Caco-2 (cell line): ENCODE results near the gene SPG11. TPM values are rescaled to one million over a fixed set of nuclear protein-coding genes. Genes with fewer than 3 reads are reported as not detected.
A peak's percentile ranks its signal among the peaks of the same experiment; 100 is the strongest.

Source experiments
- BruUV-seq: library from RNA; stranded (reverse); fragments of 400-500 nt; replicated peaks from 2 replicates; lab custom pipeline; 2021; lab: Mats Ljungman, UMichigan
- CTCF ChIA-PET: fragments of 300-600 bp; sonication (Branson Sonifier 250); formaldehyde crosslinking; loops from one replicate; lab custom pipeline; 2022; ENCODE audit warnings: antibody characterized with exemption; lab: Charles Lee
- POLR2A ChIA-PET: fragments of 300-600 bp; sonication (Branson Sonifier 250); formaldehyde crosslinking; loops from one replicate; lab custom pipeline; 2022; ENCODE audit warnings: antibody characterized with exemption; lab: Charles Lee
- DNase-seq, 2 experiments: peaks; one replicate each; pipeline versions ENCODE4 v3.0.0 to v3.0.0-alpha.2; 2020 to 2022
- H3K27me3 ChIP-seq: replicated peaks from 2 replicates; pipeline ENCODE4 v1.6.0; 2011; ENCODE audit warnings: low read length; ENCODE audit not compliant: control insufficient read depth, insufficient read depth
- H3K36me3 ChIP-seq: 2 replicates; pipeline ENCODE4 v1.5.1; 2011; ENCODE audit warnings: low read length; ENCODE audit not compliant: control insufficient read depth, insufficient read depth
- H3K4me1 ChIP-seq: fragments of 250-450 bp; sonication (Bioruptor Pico); 2 replicates; pipeline ENCODE4 v1.5.1; 2020; ENCODE audit warnings: mild to moderate bottlenecking
- H3K4me3 ChIP-seq: 2 replicates; pipeline ENCODE4 v1.5.1; 2011; ENCODE audit warnings: low read depth, mild to moderate bottlenecking, control low read depth, low read length
- H3K9me3 ChIP-seq: fragments of 250-450 bp; sonication (Bioruptor Pico); 2 replicates; pipeline ENCODE4 v1.5.1; 2020; ENCODE audit warnings: mild to moderate bottlenecking, moderate library complexity
- H3K27ac Mint-ChIP-seq: one replicate; pipeline ENCODE4 v1.8.0; 2022; ENCODE audit warnings: mixed read lengths; ENCODE audit not compliant: unreplicated experiment
- H3K27me3 Mint-ChIP-seq: one replicate; pipeline ENCODE4 v1.8.0; 2022; ENCODE audit warnings: mixed read lengths; ENCODE audit not compliant: insufficient read depth, unreplicated experiment
- H3K36me3 Mint-ChIP-seq: one replicate; pipeline ENCODE4 v1.8.0; 2022; ENCODE audit warnings: mild to moderate bottlenecking, mixed read lengths; ENCODE audit not compliant: insufficient read depth, unreplicated experiment
- H3K4me1 Mint-ChIP-seq: one replicate; pipeline ENCODE4 v1.8.0; 2022; ENCODE audit warnings: low read depth, mixed read lengths; ENCODE audit not compliant: unreplicated experiment
- H3K4me3 Mint-ChIP-seq: one replicate; pipeline ENCODE4 v1.8.0; 2022; ENCODE audit warnings: mild to moderate bottlenecking, moderate library complexity, mixed read lengths; ENCODE audit not compliant: unreplicated experiment
- H3K9me3 Mint-ChIP-seq: one replicate; pipeline ENCODE4 v1.8.0; 2022; ENCODE audit warnings: mixed read lengths; ENCODE audit not compliant: unreplicated experiment
- intact Hi-C: fragments of 100-400 bp; cut with micrococcal nuclease; formaldehyde crosslinking; loops from one replicate; pipeline ENCODE4 v1.10.0; 2022; ENCODE audit not compliant: unreplicated experiment
- total RNA-seq: library from RNA; stranded (reverse); gene quantifications from 2 replicates; pipeline ENCODE4 v1.2.3, GENCODE V29; 2022
- TF ChIP-seq, protein P1 (sequence below), 2 experiments: fragments of 200-600 bp in 1 of 2; IDR thresholded peaks; 1 replicate in 1 of 2; 2 replicates in 1 of 2; pipeline versions ENCODE4 v1.5.1 to v1.8.0; 2011 to 2022; ENCODE audit warnings: antibody characterized with exemption in 1 of 2, control low read depth in 1 of 2, inconsistent platforms in 1 of 2, low read depth in 1 of 2, low read length in 1 of 2, mild to moderate bottlenecking in 1 of 2, moderate library complexity in 1 of 2; ENCODE audit not compliant: insufficient read depth in 1 of 2, severe bottlenecking in 1 of 2, unreplicated experiment in 1 of 2

Gene SPG11
- total RNA-seq, 1 experiment from 2014 or later, result 43.3 TPM

DNA sequence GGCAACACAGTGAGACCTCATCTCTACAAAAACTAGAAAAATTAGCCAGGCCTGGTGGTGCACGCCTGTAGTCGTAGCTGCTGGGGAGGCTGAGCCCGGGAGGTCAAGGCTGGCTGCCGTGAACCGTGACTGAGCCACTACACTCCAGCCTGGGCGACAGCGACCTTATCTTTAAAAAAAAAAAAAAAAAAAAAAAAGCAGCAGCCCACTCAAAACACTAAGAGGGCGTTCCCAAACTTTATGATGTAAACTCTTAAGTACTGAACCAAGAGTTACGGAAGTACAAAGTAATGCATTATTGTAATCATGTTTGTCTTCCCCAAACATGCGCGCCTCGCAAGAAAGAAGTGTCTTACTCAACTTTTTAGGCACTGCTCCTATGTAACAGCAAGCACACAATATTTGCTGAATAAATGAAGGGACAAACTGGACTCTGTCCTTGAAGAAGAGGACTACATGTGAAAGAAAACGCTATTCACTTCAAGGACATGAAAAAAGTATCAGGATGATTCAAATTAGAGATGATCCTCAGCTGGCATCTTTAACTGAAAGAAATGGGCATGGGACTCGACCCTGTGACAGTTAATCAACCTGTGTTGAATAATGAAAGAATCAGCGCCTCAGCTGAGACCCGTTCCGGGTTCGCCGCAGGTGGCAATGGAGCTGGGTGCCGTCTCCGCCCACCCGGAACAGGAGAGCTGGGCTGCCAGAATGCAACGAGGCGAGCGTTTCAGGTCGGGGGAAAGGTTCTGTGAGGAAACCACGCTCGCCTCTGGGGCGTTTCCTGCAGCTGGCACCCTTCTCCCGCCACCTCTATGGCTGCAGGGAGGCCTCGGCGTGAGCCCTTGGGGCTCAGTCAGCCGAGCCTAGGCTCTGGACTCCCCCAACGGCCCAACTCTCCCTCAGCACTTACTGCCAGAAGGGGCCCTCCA lies 718 bp downstream of the SPG11 start:
- peaks cover 22% of the 10 kb centered on the region for H3K36me3 Mint-ChIP-seq
- peak; percentile 76 to 80 for DNase-seq
- Histone ChIP-seq H3K27me3 (no peaks in the 10 kb centered on the region), H3K36me3 (no peaks in the 10 kb centered on the region), H3K9me3 (no peaks in the 10 kb centered on the region), H3K4me3 (peak overlapping the region; percentile 62), H3K4me1 (peaks cover 6% of the 10 kb centered on the region)
- peak overlapping the region; percentile 46 for H3K27ac Mint-ChIP-seq
- peaks cover 6% of the 10 kb centered on the region for H3K4me1 Mint-ChIP-seq
- TF ChIP-seq, protein P1, sequence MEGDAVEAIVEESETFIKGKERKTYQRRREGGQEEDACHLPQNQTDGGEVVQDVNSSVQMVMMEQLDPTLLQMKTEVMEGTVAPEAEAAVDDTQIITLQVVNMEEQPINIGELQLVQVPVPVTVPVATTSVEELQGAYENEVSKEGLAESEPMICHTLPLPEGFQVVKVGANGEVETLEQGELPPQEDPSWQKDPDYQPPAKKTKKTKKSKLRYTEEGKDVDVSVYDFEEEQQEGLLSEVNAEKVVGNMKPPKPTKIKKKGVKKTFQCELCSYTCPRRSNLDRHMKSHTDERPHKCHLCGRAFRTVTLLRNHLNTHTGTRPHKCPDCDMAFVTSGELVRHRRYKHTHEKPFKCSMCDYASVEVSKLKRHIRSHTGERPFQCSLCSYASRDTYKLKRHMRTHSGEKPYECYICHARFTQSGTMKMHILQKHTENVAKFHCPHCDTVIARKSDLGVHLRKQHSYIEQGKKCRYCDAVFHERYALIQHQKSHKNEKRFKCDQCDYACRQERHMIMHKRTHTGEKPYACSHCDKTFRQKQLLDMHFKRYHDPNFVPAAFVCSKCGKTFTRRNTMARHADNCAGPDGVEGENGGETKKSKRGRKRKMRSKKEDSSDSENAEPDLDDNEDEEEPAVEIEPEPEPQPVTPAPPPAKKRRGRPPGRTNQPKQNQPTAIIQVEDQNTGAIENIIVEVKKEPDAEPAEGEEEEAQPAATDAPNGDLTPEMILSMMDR (IDR thresholded peaks at IDR 0.05; ENCODE audit: insufficient read depth in 1 of 2, low read depth in 1 of 2, low read length in 1 of 2, severe bottlenecking in 1 of 2, unreplicated experiment in 1 of 2), result no peak
- intact Hi-C loops, result loop anchor here (1.0 to 2.0 kb wide), 4 partner anchors 49 to 84 kb away; partner anchors contain the start of genes B2M and PATL2
- ChIA-PET CTCF (interaction anchor here (0.5 to 2.0 kb wide), 12 partner anchors 20 to 218 kb away, joined by 3 to 58 read pairs (median 4); partner anchors contain the start of genes B2M, PATL2 and TRIM69), POLR2A (interaction anchor here (0.6 to 2.3 kb wide), 7 partner anchors 20 to 126 kb away, joined by 3 to 28 read pairs (median 7); partner anchors contain the start of genes B2M, EIF3J, PATL2 and TRIM69)
- H3K27me3 Mint-ChIP-seq, result no peaks in the 10 kb centered on the region
- H3K4me3 Mint-ChIP-seq, result peak overlapping the region; percentile 92
- H3K9me3 Mint-ChIP-seq, result no peaks in the 10 kb centered on the region
- TSS peak; percentile 64 for BruUV-seq

DNA sequence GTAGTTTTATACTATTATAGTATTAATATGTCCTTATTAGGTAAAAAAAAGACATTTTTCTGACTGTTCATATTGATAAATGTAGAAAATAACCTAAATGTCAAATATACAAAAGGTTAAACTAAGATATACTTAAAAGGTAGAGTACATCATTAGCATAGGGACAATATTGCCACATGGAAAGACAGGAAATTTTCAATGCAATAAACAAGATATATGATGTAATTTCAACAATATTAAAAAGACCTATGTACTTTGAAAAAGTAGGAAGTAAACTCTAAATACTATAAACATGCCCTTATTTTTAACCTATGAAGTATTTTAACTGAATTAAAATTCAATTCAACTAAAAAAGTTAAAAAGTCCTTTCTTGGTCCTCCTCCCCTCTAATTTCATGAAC lies 1.9 kb downstream of the SPG11 start:
- H3K9me3 ChIP-seq, result no peaks in the 10 kb centered on the region
- BruUV-seq, result no TSS peak
- peaks cover 2% of the 10 kb centered on the region for H3K4me1 Mint-ChIP-seq
- peak overlapping the region; percentile 92 for H3K4me3 Mint-ChIP-seq
- no peak overlapping the region; the same call in 1 of the 2 replicates for H3K4me3 ChIP-seq
- TF ChIP-seq, protein P1 (IDR thresholded peaks at IDR 0.05; ENCODE audit: insufficient read depth in 1 of 2, low read depth in 1 of 2, low read length in 1 of 2, severe bottlenecking in 1 of 2, unreplicated experiment in 1 of 2), result no peak
- H3K27me3 Mint-ChIP-seq, result no peaks in the 10 kb centered on the region
- CTCF ChIA-PET, result no interaction called here
- no peak for DNase-seq
- H3K27me3 ChIP-seq, result no peaks in the 10 kb centered on the region
- POLR2A ChIA-PET, result no interaction called here
- no peaks in the 10 kb centered on the region for H3K9me3 Mint-ChIP-seq
- H3K27ac Mint-ChIP-seq, result no peak overlapping the region
- H3K36me3 Mint-ChIP-seq, result peaks cover 23% of the 10 kb centered on the region
- H3K36me3 ChIP-seq, result no peaks in the 10 kb centered on the region
- H3K4me1 ChIP-seq, result peaks cover 6% of the 10 kb centered on the region
- intact Hi-C loops, result no loop called here

DNA sequence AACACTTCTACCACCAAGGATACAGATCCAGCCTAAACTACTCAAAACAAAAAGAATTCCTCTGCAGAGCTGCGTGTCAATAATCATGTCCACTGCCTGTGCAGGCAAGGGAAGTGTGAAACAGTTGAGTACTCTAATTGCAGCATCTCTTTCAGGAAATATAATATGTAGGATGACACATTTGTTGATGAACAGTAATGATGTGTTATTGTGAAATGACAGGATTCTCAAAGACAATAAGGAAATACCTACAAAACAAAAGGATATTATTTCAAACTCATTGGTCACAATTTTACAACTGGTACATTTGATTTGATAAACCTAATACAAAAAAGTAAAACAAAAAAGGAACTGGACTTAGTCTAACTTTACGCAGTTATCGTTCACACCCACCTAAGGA lies 4.4 kb downstream of the SPG11 start:
- H3K4me3 ChIP-seq, result no peak overlapping the region
- ChIA-PET CTCF (no interaction called here), POLR2A (no interaction called here)
- TF ChIP-seq, protein P1 (IDR thresholded peaks at IDR 0.05; ENCODE audit: insufficient read depth in 1 of 2, low read depth in 1 of 2, low read length in 1 of 2, severe bottlenecking in 1 of 2, unreplicated experiment in 1 of 2), result no peak
- Mint-ChIP-seq H3K4me1 (no peaks in the 10 kb centered on the region), H3K9me3 (no peaks in the 10 kb centered on the region), H3K36me3 (peaks cover 34% of the 10 kb centered on the region), H3K27ac (no peak overlapping the region), H3K27me3 (no peaks in the 10 kb centered on the region), H3K4me3 (no peak overlapping the region)
- H3K27me3 ChIP-seq, result no peaks in the 10 kb centered on the region
- no TSS peak for BruUV-seq
- no peaks in the 10 kb centered on the region for H3K36me3 ChIP-seq
- intact Hi-C loops, result no loop called here
- peaks cover 4% of the 10 kb centered on the region for H3K4me1 ChIP-seq
- H3K9me3 ChIP-seq, result no peaks in the 10 kb centered on the region
- no peak for DNase-seq
